Mesenteric fat pad (tissue), 1 donor: ENCODE measurements around the gene HELZ2. TPM values are rescaled to one million over a fixed set of nuclear protein-coding genes. Genes with fewer than 3 reads are reported as not detected.
"Not testable (repeated sequence)": the region's sequence is repeated elsewhere in the genome, so short reads cannot be mapped to it uniquely, and the experiment has no call there.

ENCODE experiments used
- DNase-seq: peaks from one replicate; pipeline ENCODE4 v3.0.0-alpha.2; 2020; ENCODE audit warnings: low spot score
- total RNA-seq: library from RNA; stranded (reverse); fragmentation: NEBNext Ultra II Directional; extraction: Animal tissue kit (Norgen Biotek cat#: 25700); gene quantifications from one replicate; pipeline ENCODE4 v1.2.1, GENCODE V29; 2021
- donor health status: DM: yes; HTN: yes; CAD: no.

HELZ2 gene
- total RNA-seq, 1 donor from 2014 or later = 50.8 TPM

DNA sequence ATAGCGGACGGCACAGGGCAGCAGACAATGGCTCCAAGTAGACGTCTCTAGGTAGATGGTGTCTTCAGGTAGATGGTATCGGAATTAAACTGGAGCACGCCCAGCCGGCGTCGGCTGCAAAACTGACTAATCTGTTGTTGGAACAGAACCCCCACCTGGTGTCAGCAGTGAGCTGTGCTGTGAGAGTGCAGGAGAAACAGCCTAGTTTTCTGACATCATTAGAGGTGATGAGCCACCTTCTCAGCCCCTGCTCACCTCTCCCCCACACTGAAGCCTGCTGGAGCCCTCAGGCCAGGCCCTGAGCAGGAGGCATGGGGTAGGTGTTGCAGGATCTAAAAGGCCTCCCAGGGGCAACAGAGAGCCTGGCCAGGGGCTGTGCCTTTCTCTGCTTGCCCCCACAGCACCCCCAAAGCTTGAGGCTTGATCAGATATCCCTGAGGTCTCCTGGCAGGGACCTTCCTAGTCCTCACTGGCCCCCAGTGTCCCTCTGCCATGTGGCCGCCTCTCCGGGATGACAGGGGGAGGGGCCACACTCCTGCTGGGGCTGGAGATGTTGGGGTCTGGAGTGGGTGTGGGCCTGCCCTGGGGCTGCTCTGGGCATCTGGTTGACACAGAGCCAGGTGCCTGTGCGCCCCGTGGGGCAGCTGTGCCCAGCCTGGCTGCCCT, 6.9 kb upstream of the HELZ2 start:
- no peak for DNase-seq

DNA sequence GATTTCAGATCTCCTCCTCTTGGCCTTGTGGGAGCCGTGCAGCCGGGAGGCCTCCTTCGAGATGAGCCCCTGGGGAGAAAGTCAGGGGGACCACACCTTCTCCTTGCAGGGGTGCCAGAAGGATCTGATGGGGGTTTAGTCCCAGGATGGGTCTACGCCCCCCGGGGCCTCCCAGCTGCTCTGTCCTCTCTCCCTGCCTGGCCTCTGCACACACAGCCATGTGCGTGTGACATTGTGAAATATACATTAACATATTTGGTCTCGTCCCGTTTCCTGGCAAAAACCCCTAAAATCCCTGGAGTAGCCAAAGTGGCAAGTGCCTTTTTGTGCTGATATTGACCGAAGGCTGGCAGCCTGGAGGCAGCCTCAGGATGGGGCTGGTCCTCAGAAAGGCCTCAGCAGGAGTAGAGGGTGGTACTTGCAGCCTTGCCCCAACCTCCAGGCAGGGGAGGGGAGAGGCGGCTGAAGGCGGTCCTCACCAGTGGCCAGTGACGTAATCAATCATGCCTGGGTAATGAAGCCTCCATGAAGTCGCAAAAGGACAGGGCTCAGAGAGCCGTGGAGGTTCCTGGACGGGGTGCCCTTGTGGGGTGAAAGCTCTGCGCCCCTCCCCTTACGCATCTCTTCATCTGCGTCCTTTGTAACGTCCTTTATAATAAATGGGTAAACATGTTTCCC, 5.1 kb upstream of the HELZ2 start:
- DNase-seq = no peak

DNA sequence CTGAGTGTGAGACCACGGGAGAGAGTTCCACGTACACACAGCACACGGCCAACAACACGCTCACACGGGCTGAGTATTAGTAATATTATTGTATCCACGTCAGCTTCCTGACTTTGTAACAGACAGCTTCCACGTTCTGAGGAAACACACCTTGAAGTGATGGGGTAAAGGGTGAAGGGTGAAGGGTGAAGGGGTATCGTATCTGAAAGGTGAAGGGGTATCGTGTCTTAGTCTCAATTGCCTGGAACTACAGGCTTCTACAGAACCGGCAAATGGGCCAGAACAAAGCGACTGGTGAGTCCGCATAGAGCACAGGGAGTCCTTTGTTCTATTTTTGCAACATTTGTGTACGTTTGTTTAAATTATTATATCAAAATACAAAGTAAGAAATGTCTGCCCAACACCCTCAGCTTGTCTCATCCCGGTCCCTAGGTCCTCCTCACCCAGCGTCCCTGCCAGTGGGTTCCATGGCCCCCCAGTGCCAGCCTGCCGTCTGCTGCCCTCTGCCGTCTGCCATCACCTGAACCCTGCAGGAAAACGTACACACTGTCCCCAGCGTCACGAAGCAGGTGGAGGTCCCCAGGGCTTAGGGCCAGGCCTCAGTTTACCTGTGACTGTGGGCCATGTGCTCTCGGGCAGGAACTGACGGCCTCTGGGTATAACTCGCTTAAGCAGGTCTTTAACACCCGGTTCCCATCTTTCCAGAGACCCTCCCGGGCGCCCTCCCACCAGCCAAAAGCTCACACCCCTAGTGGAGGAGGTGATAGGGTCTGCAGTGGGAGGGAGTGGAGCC, 4.4 kb upstream of the HELZ2 start:
- DNase-seq = no peak

DNA sequence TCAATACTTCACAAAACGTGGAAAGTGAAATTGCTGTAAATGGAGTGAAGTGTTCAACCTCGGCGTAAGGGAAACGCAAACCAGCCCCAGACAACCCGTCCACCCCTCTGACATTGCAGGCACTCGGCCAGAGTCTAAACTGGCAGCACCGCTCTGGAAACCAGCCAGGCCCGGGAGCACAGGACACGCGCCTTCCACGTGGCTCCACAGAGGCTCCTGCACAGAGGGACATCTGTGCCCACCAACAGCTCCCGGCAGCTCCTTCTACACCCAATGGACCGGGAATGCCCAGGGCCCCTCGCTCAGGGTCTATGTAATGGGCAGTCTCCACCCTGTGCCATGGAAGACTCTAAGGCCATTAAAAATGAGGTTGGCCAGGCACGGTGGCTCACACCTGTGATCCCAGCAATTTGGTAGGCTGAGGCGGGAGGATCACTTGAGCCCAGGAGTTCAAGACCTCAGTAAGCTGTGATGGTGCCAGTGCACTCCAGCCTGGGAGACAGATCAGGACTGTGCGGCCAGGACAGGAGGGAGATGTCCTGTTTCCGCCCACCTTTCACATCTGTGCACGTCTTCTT, 3.4 kb upstream of the HELZ2 start:
- no peak for DNase-seq

DNA sequence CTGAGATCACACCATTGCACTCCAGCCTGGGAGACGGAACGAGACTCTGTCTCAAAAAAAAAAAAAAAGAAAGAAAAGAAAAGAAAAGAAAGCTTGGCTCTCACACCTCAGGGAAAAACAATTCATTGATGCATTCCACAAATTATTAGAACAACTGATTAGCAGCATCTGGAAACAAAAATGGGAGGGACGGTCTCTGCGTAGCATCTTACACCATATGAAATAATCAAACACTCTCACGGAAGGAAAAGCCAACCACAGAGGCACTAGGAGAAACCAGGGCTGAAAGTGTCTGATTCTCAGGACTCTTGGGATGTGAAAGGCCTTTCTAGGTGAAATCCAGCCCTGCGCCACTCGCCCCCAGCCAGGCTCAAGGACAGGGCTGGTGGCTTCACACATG, 2.3 kb upstream of the HELZ2 start:
- DNase-seq = no peak

DNA sequence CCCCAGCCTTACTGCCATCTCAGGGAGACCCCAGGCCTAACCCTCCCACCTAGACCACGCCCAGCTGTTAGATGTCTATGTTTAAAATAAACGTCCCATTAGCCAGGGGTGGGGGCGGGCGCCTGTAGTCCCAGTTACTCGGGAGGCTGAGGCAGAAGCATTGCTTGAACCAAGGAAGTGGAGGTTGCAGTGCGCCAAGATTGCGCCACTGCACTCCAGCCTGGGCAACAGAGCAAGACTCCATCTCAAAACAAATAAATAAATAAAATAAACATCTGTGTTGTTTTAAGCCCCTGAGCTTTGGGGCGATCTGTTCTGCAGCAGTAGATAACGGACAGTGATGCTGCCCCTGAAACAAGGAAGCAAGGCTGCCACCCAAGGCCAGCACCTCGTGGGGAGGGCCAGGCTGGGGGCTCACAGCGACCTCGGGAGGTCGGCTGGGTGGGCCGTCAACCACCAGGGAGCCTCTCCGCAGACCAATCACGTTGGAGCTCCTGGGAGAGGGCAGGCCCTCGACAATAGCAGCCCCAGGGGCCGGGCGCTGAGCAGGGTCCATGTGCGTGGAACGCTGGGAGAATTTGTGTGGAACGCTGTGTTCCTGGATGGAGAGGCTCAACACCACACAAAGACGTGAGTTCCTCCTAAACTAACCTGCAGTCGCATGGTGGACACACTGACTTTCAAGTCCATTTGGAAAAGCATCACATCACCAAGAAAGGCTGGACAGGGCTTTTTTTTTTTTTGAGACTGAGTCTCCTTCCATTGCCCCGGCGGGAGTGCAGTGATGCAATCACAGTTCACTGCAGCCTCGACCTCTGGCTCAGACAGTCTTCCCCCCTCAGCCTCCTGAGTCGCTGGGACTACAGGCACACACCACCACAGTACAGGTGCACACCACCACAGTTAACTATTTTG, 1.0 kb upstream of the HELZ2 start:
- DNase-seq = no peak

DNA sequence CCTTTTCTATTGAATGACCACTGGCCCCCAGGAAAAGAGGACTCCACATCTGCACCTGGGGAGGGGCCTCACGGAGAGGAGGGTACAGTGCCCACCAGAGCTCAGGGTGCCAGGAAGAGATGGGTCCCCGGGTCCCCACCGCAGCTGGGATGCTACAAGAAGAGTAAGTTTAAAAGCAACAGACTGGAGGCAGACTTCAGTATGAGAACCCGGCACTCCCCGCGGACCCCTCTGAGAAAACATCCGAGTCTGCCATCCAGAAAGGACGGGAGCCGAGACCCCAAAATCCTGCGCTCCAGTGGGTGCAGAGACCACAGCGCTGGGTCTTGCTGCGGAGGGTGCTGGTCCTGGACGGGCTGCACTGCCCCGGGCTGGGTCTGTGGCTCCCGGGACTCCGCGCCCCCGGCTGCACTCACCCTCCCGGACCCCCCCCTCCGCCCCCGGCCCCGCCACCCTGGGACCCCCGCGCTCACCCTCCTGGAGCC, 350 bp downstream of the HELZ2 start:
- no peak for DNase-seq

DNA sequence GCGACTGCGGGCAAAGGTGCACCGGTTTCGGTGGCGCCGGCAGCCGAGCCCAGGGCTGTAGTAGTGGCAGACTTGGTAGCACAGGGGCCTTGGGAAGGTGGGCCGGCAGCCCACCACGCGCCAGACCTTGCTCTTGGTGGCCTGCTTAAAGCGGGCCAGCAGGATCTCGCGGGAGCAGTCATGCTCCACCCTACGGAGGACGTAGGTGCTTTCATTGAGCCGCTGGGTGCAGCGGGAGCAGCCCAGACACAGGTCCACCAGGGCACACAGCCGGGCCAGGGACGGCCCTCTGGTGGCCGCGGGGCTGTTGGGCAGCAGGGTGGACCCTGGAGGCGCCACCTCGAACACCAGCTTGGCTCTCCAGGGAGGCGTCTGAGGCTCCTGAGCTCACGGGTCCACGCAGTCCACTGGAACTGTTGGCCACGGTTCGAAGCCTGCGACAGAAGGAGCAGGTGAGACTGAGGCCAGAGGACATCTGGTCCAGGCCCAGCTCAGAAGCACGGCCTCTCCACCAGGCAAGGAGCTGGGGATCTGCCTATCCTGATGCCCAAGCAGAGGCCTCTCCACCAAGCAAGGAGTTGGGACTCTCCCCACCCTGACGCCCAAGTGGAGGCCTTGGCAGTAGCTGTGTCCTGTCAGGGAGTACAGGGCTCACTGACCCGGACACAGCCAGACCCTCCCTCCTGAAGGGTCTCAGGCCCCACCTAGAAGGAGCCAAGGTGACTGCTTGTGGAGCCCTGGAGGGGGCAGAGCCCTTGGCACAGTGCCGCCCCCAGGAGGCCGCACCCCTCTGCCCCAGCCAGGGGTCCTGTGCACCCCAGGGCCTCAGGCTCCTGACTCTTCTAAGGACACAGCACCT, 1.0 kb downstream of the HELZ2 start:
- DNase-seq = no peak

DNA sequence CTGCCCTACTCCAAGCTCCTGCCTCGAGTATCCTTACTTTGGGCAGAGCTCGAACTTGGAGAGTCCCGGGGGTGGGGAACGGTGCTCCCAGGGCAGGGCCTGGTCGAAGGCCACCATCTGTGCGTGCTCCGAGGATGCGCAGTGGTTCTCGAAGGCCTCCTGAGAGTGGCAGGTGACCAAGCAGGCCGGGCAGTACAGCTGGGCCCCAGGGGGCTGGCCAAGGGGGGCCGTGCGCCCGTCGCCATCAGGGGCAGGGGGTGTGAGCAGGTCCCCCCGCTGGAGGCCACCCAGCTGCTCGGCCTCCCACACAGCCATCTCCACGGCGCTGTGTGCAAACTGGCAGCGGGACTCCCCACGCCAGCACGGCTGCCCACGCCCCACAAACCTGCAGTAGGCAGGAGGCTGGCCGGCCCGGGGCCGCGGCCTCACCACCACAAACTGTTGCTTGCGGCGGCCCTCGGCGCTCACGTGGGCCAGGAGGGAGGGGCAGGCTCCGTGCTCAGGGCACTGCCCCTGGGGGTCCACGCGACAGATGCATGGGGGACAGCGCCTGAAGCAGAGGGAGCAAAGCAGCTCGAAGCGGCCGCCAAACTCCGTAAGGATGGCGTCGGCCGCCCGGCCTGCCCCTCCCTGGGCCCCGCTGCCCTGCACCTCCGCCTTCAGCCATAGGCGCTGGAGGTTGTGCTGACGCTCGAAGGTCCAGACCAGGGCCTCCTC, 1.8 kb downstream of the HELZ2 start:
- DNase-seq = no peak

DNA sequence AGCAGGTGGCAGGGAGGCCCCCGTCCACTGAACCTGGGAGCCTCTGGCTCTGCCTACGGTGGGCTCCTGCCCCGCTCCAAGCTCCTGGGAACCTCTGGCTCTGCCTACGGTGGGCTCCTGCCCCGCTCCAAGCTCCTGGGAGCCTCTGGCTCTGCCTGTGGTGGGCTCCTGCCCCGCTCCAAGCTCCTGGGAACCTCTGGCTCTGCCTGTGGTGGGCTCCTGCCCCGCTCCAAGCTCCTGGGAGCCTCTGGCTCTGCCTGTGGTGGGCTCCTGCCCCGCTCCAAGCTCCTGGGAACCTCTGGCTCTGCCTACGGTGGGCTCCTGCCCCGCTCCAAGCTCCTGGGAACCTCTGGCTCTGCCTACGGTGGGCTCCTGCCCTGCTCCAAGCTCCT, 3.0 kb downstream of the HELZ2 start:
- DNase-seq = not testable (repeated sequence)

DNA sequence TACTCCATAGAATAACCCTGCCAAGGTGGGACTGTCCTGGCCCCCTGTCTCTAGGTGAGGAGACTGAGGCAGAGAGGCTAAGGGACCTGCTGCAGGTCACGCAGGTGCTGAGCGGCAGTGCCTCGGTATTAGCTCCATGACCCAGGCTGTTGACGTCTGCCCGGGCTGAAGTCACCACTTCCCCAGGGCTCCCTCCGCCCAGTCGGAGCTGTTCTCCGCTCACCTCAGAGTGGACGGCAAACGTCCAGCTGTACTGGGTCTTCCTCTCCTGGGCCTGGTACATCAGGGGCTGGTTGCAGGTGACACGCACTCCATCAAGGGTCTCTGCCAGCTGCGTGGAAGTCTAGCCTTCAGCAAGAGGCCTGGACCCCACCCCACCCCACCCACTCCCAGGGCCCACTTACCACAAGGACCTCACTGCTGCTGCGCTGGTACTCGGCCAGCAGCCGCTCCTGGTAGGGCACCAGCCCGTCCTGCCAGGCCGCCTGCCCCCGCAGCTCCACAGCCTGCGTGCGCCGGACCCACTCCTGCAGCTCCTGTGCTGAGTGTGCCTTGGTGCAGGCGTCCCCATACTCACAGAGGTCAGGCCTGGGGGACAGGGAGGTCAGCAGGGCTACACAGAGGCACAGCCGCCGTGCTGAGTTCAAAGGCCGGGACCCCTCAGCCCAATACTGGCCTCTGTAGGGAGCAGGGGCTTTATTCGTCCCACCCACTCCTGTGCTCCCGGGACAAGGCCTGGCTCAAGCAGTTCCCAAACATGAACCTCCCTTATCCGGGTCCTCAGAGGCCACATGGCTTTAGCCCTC, 3.6 kb downstream of the HELZ2 start:
- DNase-seq = no peak

DNA sequence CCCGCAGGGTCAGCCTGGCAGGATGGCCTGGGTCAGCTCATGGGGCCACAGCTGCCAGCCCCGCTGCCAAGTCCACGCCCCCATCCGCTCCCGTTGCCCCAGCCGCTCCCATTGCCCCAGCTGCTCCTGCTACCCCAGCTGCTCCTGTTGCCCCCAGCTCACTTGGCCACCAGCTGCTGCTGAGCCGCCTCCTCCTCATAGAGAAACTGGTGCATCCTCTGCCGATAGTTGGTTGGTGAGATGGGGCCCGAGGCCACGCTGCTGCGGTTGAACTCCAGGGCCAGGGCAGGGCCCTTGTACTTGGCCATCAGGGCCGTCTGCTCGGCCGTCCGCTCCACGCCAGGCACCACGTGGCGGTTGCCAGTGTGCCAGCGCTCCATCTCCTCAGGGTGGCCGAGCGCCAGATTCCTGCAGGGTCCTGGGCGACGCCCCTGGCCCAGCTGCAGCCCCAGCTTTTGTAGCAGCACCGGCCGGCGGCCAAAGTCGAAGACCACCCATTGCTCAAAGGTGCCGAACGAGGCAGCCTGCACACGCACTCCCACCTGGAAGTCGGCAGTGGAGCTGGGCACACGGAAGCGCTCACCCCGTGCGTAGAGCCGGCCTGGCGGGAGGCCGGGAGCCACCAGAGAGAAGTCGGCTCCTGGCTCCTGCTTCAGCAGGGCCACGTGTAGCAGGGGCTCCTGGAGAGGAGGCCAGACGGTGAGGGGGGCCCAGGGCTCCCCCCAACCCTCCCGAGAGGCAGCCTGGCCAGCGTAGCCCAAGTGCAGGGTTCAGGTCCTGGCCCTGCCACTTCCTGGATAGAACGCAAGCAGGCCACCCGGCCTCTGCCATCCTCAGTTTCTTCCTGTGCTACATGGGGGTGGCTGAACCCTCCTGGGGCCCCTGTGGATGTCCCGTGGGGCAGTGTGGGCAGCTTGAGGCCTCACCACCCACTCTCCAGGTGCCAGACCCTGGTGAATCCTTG, 4.8 kb downstream of the HELZ2 start:
- no peak for DNase-seq

DNA sequence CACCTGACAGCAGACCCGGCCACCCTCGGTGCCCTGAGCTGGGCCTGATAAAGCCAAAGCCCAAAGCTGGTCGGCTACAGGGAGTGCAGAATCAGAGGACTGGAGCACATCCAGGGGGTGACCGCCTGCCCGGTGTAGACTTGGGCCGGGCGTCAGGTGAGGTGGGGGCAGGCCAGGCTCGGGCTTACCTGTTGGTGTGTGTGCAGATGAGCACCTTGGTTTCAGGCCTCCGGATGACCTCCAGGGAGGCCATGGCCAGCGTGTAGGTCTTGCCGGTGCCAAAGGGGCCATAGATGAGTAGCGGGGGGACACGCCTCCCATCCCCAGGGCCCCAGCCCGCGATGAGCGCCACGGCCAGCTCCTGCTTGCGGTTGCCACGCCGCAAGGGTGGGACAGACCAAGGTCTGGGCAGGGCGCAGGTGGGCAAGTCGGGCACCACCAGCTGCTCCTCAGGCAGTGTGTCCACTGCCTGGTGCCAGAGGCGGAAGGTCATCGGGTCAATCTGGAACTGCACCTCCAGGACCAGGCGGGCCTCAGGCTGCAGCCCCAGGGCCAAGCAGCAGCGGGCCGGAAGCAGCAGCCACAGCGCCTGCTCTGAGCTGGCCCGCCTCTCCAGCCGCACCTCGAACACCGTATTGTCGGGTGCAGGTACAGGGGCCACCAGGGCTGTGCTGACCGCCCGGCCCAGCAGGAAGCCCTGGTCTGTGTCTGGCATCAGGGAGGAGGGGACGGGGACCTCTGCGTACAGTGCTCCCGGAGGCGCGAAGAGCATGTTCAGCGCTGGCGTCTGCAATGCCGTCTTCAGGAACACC, 5.7 kb downstream of the HELZ2 start:
- no peak for DNase-seq

DNA sequence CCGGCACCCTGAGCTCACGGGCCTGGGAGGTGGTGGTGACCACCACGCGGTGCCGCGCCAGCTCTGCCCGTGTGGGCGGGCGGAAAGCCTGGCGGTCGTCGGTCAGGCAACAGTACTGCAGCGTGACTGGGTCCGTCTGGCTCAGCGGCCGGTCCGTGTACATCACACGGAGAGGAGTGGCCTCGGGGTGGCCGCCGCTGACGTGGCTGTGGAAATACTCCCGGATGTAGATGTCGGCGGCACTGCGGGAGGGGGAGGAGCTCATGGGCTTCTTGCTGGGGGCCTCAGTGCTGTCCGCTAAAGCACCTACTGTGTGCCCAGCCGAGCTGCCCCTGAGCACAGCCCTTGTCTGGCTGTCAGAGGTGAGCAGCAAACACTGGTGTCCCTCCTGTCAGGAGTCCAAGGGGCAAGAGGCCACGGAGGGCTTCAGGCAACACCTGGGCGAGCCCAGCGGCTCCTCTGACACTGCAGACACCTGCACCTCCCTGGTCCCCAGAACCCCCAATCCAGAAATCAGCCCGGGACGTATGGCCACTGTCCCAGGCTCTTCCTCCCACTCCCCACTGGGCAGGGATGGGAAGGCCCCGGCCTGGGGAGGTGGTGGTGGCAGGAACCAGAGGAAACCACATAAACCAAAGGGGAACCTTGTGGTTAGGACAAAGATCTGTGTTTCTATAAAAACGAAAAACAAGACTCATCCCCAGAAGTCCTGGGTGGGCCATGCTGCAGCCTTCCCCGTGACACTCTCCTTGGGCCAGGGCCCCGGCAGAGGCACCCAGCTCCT, 6.5 kb downstream of the HELZ2 start:
- DNase-seq = no peak

DNA sequence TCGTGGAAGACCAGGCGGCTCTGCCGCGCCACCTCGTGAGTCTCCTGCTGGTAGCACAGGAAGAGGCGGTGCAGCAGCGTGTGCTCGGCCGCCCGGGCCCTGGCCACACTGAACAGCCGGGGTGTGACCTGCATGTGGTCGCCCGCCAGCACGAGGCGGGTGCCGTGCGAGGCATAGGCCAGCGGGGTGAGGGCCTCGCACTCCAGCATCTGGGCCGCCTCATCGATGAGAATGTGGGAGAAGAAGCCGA, 7.0 kb downstream of the HELZ2 start:
- no peak for DNase-seq
